Gastroesophageal sphincter (tissue), 3 donors: ENCODE data around the gene RNF213.

ENCODE experiments used
- CTCF ChIP-seq, 4 experiments: fragments of 200-600 bp in 2 of 4; fragments of 450-650 bp in 2 of 4; sonication (generic) in 1 of 4; IDR thresholded peaks; one replicate each; pipeline ENCODE4 v1.5.1; 2017 to 2019; ENCODE audit warnings: antibody characterized with exemption in 4 of 4, mild to moderate bottlenecking in 2 of 4, moderate library complexity in 2 of 4
- POLR2A ChIP-seq, 2 donors: fragments of 450-650 bp; IDR thresholded peaks; one replicate each; pipeline ENCODE4 v1.6.1; 2017; ENCODE audit warnings: antibody characterized with exemption in 2 of 2, mild to moderate bottlenecking in 2 of 2, moderate library complexity in 1 of 2
- POLR2AphosphoS5 ChIP-seq: sonication (generic); formaldehyde crosslinking; IDR thresholded peaks from one replicate; pipeline ENCODE4 v1.6.1; 2017; ENCODE audit warnings: antibody characterized with exemption

- no peak for TF ChIP-seq CTCF (IDR thresholded peaks at IDR 0.05)
- peak; percentile 49 for TF ChIP-seq POLR2AphosphoS5
- no peak for TF ChIP-seq POLR2A (IDR thresholded peaks at IDR 0.05)
Measured at GRCh38 chr17:80219013-80219762, 41.5 kb upstream of the RNF213 start.
